Stimulated activated CD4-positive, alpha-beta T cell treated with anti-CD3 and anti-CD28 coated beads, Interleukin-2, amount 100 ng/mL, for 24 hours (primary cell): ENCODE measurements around the gene MYDGF.

Experiments used
- DNase-seq, 2 donors: peaks; one replicate each; pipeline ENCODE4 v3.0.0-alpha.2; 2020

MYDGF gene

GRCh38 chr19:4640247-4641000 lies 29.7 kb downstream of the MYDGF start:
- no peak for DNase-seq

GRCh38 chr19:4639531-4640246 lies 30.5 kb downstream of the MYDGF start:
- no peak for DNase-seq

GRCh38 chr19:4638828-4639530 lies 31.2 kb downstream of the MYDGF start, which contains the start of gene TNFAIP8L1:
TNFAIP8L1 (plus strand) TSS chr19:4639516; CDS start chr19:4651870, 12,354 bp downstream.
- peak; percentile 99 for DNase-seq

GRCh38 chr19:4638317-4638716 lies 31.8 kb downstream of the MYDGF start:
- no peak for DNase-seq

GRCh38 chr19:4636761-4637160 lies 33.4 kb downstream of the MYDGF start:
- DNase-seq = no peak

DNA sequence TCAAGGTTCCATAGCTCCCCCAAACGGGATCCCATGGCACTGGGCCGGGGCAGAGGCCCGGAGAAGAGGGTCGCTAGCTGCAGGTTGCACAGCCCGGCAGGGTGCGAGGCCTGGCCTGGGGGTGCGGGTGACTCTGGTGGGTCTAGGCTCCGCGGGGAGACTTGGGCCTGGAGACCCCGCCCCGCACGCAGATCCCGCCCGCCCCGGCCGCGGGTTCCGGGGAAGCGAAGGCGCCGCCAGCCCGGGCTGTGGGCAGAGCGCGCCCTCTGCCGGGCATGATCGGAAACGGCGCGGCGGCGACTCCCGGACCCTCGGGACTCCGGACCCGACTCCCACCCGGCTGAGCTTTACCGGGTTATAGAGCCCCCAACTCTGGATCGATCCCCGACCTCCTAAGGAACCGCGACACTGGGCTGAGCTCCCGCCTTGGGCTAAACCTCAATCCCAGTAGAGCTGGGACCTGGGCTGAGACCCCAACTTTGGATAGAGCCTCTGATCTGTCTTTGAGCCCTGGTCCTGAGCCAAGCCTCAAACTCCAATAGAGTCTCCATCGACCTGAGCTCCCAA lies 33.9 kb downstream of the MYDGF start:
- peak; percentile 84 to 87 for DNase-seq

- DNase-seq = no peak
Observed at GRCh38 chr19:4635754-4636116, 34.4 kb downstream of the MYDGF start.

GRCh38 chr19:4633140-4633967 lies 36.8 kb downstream of the MYDGF start:
- peak; percentile 56 to 58 for DNase-seq

- no peak for DNase-seq
Observed at GRCh38 chr19:4624733-4625362, 45.3 kb downstream of the MYDGF start.

DNA sequence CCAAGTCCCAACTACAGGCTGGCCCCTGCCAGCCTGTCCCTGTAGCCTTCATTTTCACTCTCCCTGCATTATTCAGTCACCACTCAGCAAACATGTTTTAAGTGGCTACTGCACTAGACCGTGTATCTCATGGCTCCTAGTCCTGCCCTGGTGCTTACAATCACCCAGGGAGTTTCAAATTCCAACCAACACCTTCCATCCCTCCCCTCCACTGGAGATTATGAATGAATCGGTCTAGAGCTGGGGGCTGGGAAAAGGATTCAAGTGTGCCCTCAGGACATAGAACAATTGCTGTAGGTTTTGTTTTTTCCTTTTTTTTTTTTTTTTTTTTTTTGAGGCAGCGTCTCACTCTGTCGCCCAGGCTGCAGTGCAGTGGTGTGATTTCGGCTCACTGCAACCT lies 45.8 kb downstream of the MYDGF start:
- DNase-seq = no peak

DNA sequence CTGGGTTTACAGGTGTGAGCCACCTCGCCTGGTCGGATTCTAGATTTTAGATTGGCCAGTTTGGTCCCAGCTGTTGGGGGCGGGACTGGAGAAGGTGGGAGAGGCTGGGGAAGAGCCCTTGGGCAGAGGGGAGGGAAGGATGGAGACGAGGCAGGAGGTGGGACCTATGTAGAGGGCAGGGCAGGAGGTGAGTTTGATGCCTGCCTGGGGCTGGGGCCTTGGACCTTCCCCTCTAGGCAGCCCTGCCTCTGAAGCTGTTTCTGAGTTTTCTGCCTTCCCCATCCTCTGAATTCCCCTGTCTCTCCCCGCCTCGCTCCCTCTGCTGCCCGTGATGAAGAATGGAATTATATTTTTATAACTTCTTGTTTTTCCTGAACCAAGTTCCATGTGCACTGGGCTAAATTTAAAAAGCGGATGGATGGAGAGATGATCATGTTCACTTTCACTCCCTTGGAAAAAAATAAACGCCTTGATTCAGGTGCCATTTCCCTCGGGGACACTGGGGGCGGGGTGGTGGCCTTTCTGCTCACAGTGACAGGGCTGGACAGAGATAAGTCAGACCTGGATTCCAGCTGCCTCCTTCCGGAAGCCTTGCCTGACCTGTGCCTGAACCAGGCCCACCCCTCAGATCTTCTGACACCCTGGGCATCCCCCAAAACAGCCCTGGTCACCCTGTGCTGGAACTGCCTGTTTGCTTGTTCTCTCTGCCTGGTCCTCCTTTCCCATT lies 47.3 kb downstream of the MYDGF start:
- DNase-seq = no peak

GRCh38 chr19:4620675-4621074 lies 49.5 kb downstream of the MYDGF start:
- DNase-seq = no peak

- no peak for DNase-seq
Observed at GRCh38 chr19:4619668-4620294, 50.4 kb downstream of the MYDGF start.

GRCh38 chr19:4618019-4618418 lies 52.1 kb downstream of the MYDGF start:
- DNase-seq = no peak

- no peak for DNase-seq
Observed at GRCh38 chr19:4613254-4613751, 56.8 kb downstream of the MYDGF start.

GRCh38 chr19:4609878-4610511 lies 60.1 kb downstream of the MYDGF start:
- no peak for DNase-seq
